SK-N-MC (cell line): ENCODE results near the gene CSMD2.

Experiments used
- EZH2 ChIP-seq: fragments of 200-600 bp; sonication (generic); IDR thresholded peaks from one replicate; pipeline ENCODE4 v1.6.1; 2017; ENCODE audit warnings: antibody characterized with exemption
- POLR2AphosphoS5 ChIP-seq: IDR thresholded peaks from 2 replicates; pipeline ENCODE4 v1.6.1; 2012; ENCODE audit warnings: mild to moderate bottlenecking, low read depth, low read length, borderline replicate concordance

DNA sequence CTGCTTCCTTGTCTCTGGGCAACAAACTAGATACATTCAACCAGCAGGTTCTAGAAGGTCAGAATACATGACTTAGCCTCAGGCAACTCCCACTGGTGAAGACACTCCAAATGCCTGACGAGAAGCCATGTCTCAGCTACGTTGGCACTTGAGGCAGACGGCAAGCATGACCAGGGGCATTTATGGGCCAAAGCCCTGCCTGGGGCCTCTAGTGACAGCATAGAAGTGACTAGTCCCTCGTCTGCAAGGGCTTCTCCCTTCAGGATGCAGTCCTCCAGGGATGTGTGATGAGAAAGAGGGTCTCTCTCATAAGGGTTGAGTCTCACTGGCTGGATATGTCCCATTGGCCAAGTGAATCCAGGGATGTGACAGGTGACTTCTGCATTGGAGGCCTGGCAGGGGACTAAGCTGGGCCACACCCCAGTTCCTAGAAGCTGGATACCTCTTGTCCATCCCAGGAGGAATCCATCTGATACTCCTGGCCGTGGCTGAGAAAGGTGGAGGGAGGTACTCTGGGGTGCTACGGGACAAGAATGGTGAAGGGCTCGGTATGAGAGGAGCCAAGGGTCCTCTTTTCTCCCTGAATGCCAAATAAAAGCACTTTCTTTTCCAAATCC, 449.7 kb downstream of the CSMD2 start:
- TF ChIP-seq EZH2 (no peak), POLR2AphosphoS5 (no peak)
